HL-60 (cell line): ENCODE measurements around the gene MLLT3.

Source experiments
- DNase-seq, 2 experiments: peaks; one replicate each; pipeline ENCODE4 v3.0.0-alpha.2; 2010 to 2020; ENCODE audit warnings: low read depth in 1 of 2, low spot score in 1 of 2
- H3K27ac ChIP-seq: fragments of 250-450 bp; sonication (Bioruptor Pico); replicated peaks from 2 replicates; pipeline ENCODE4 v1.5.1; 2020; ENCODE audit warnings: mild to moderate bottlenecking, moderate library complexity
- H3K27me3 ChIP-seq: fragments of 250-450 bp; sonication (Bioruptor Pico); 2 replicates; pipeline ENCODE4 v1.5.1; 2021; ENCODE audit warnings: mild to moderate bottlenecking, moderate library complexity; ENCODE audit not compliant: insufficient read depth, poor library complexity, severe bottlenecking
- H3K4me3 ChIP-seq: replicated peaks from 2 replicates; pipeline ENCODE4 v1.5.1; 2011; ENCODE audit warnings: mild to moderate bottlenecking, control low read depth, low read length; ENCODE audit not compliant: insufficient read depth
- GABPA ChIP-seq: IDR thresholded peaks from 2 replicates; pipeline ENCODE4 v1.6.1; 2012; ENCODE audit warnings: low read depth
- POLR2AphosphoS5 ChIP-seq: IDR thresholded peaks from 2 replicates; pipeline ENCODE4 v1.6.1; 2012; ENCODE audit warnings: low read depth
- SPI1 ChIP-seq: IDR thresholded peaks from 2 replicates; pipeline ENCODE4 v1.6.1; 2012; ENCODE audit warnings: low read depth, mild to moderate bottlenecking, borderline replicate concordance
- TF ChIP-seq, protein P1 (sequence below): IDR thresholded peaks from one replicate; pipeline ENCODE4 v1.5.1; 2011; ENCODE audit warnings: low read length, control low read depth, inconsistent platforms; ENCODE audit not compliant: insufficient read depth
- TF ChIP-seq, protein P2 (sequence below): IDR thresholded peaks from 2 replicates; pipeline ENCODE4 v1.6.1; 2012; ENCODE audit warnings: low read depth; ENCODE audit not compliant: insufficient replicate concordance

MLLT3 gene

GRCh38 chr9:20316372-20316771 lies 305.9 kb downstream of the MLLT3 start:
- Histone ChIP-seq H3K27ac (no peak overlapping the region), H3K4me3 (no peak overlapping the region), H3K27me3 (no peaks in the 10 kb centered on the region)
- DNase-seq, result no peak
- TF ChIP-seq GABPA, result no peak
- TF ChIP-seq, protein P1, sequence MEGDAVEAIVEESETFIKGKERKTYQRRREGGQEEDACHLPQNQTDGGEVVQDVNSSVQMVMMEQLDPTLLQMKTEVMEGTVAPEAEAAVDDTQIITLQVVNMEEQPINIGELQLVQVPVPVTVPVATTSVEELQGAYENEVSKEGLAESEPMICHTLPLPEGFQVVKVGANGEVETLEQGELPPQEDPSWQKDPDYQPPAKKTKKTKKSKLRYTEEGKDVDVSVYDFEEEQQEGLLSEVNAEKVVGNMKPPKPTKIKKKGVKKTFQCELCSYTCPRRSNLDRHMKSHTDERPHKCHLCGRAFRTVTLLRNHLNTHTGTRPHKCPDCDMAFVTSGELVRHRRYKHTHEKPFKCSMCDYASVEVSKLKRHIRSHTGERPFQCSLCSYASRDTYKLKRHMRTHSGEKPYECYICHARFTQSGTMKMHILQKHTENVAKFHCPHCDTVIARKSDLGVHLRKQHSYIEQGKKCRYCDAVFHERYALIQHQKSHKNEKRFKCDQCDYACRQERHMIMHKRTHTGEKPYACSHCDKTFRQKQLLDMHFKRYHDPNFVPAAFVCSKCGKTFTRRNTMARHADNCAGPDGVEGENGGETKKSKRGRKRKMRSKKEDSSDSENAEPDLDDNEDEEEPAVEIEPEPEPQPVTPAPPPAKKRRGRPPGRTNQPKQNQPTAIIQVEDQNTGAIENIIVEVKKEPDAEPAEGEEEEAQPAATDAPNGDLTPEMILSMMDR, result no peak
- no peak for TF ChIP-seq SPI1
- TF ChIP-seq POLR2AphosphoS5, result no peak
- TF ChIP-seq, protein P2, sequence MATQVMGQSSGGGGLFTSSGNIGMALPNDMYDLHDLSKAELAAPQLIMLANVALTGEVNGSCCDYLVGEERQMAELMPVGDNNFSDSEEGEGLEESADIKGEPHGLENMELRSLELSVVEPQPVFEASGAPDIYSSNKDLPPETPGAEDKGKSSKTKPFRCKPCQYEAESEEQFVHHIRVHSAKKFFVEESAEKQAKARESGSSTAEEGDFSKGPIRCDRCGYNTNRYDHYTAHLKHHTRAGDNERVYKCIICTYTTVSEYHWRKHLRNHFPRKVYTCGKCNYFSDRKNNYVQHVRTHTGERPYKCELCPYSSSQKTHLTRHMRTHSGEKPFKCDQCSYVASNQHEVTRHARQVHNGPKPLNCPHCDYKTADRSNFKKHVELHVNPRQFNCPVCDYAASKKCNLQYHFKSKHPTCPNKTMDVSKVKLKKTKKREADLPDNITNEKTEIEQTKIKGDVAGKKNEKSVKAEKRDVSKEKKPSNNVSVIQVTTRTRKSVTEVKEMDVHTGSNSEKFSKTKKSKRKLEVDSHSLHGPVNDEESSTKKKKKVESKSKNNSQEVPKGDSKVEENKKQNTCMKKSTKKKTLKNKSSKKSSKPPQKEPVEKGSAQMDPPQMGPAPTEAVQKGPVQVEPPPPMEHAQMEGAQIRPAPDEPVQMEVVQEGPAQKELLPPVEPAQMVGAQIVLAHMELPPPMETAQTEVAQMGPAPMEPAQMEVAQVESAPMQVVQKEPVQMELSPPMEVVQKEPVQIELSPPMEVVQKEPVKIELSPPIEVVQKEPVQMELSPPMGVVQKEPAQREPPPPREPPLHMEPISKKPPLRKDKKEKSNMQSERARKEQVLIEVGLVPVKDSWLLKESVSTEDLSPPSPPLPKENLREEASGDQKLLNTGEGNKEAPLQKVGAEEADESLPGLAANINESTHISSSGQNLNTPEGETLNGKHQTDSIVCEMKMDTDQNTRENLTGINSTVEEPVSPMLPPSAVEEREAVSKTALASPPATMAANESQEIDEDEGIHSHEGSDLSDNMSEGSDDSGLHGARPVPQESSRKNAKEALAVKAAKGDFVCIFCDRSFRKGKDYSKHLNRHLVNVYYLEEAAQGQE, result no peak

DNA sequence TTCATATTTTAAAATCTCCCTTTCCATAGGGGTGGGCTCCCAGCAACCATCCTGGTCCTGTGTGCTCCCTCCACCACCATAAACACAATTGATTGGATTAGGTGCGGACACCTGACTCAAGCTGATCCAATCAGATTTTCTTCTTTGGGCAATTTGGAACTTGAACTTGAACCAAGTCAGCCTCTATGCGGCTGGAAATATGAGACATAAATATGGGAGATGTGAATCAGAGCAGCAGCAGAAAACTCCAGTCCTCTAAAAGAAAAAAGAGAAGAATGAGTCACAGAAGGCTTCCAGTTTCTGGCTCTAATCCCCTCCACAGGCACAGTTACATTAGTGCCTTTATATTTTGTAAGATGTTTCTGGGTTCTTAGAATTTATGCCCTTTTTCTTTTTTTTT lies 306.6 kb downstream of the MLLT3 start:
- DNase-seq, result no peak
- Histone ChIP-seq H3K4me3 (no peak overlapping the region), H3K27ac (no peak overlapping the region), H3K27me3 (no peaks in the 10 kb centered on the region)
- TF ChIP-seq GABPA (no peak), SPI1 (no peak), POLR2AphosphoS5 (no peak)
- TF ChIP-seq, protein P1, result no peak
- TF ChIP-seq, protein P2, result no peak

GRCh38 chr9:20314981-20315380 lies 307.3 kb downstream of the MLLT3 start:
- no peak for DNase-seq
- Histone ChIP-seq H3K4me3 (no peak overlapping the region), H3K27me3 (no peaks in the 10 kb centered on the region), H3K27ac (no peak overlapping the region)
- TF ChIP-seq SPI1 (no peak), GABPA (no peak), POLR2AphosphoS5 (no peak)
- TF ChIP-seq, protein P2, result no peak
- TF ChIP-seq, protein P1, result no peak
